GM15510 (cell line): ENCODE measurements around the gene PSMA7.

Source experiments
- POLR2A ChIP-seq: IDR thresholded peaks from 3 replicates; pipeline ENCODE4 v1.6.1; 2011; ENCODE audit warnings: borderline replicate concordance; ENCODE audit not compliant: insufficient read length; ENCODE audit errors: extremely low read depth

Gene PSMA7

DNA sequence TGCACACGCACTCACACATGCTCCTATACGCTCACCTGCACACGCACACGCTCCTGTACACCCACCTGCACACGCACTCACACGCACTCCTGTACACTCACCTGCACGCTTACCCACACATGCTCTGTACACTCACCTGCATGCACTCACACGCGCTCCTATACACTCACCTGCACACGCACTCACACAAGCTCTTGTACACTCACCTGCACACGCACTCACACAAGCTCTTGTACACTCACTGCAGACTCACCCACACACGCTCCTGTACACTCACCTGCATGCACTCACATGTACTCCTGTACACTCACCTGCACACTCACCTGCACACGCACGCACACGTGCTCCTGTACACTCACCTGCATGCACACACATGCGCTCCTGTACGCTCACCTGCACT is 55.6 kb downstream of the PSMA7 start:
- TF ChIP-seq POLR2A = no peak

DNA sequence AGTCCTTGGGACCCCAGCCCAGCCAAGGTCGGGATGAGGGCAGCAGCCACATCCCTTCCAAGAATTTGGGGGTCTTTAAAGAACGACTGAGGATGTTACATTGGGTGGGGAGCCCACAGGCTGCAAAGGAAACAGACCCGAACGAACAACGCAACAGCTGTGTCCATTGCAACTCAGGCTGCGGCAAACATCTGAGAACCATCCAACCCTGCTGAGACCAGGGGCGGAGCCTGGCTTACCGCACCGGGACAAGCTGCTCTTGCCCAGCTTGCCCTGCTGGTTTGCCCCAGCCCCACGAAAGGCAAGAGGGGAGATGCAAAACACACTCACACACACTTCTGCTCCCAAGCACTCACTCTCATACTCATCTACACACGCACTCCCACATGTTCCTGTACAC is 56.0 kb downstream of the PSMA7 start:
- TF ChIP-seq POLR2A = no peak
